ENCODE results near the gene TPCN1.

TPCN1 gene

DNA sequence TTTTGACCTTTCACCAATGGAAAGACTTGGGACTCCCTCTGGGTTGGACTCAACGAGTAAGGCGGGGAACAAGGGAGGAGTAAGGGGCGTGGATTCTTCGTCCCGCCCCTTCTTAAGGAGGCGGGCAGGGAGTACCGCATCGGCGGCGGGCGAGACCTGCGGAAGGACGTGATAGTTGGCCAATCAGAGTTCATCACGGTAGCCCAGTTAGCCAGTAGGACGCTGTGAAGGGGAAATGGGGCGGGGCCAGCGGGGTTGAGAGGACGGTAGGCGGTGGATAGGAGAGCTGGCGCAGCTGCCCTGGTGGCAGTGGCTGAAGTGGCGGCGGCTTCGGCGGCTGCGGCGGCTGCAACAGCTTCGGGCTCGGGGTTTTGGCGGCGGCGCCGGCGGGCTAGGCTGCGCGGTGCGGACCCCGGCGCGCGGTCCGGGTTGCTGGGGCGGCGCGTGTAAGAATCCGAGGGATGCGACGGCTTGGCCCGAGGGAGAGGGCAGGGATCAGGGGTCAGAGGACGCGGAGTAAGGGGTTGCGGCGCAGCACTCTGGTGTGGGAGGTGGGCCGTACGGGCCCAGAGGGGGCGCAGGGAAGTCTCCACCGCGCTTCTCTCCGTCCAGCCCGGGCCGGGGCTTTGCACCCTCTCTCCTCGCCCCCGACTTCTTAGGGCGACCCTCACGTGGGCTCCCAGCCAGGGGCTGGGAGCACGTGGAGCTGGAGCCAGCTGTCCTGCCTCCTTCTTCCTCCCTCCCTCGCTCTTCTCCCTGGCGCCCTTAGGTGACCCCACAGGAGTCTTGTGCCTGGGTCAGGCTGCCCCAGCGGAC, at the start of gene TPCN1:
TSS of gene TPCN1 (plus strand) at position 284 of the 816 bp plus-strand sequence. CDS start 5,389 bp downstream, outside the sequence.
- DNase-seq, result peak; percentile 93 to 96 (median 96)

DNA sequence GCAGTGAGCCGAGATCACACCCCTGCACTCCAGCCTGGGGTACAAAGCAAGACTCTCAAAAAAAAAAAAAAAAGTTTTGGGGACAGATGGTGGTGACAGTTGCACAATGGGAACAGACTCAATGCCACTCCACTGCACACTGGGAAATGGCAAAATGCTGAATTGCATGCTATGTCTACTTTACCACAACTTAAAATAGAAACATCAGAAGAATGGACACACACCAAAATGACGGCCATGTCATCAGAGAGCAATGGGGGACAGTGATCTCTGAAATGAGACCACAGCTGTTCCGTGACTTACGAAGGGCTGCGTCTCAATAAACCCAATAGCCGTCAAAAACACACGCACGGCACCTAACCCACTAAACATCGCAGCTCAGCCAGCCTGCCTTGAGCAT, 49.7 kb upstream of the TPCN1 start:
- DNase-seq, result no peak

DNA sequence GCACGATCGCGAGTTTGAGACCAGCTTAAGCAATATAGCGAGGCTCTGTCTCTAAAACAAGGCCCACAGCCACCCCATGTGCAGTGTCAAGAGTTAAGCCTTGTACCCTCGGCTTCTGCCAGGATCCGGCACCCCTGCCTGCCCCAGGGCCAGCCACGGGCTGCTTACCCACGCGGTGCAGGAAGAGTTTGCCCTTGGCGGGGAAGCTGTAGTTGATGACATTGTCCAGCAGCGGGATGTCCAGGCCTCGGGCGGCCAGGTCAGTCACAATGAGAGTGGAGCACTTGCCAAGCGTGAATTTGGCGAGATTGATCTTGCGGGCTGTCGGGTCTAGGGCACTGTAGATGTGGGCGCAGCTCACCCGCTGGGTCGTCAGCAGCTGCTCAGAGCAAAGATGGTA, 49.1 kb upstream of the TPCN1 start:
- no peak for DNase-seq

DNA sequence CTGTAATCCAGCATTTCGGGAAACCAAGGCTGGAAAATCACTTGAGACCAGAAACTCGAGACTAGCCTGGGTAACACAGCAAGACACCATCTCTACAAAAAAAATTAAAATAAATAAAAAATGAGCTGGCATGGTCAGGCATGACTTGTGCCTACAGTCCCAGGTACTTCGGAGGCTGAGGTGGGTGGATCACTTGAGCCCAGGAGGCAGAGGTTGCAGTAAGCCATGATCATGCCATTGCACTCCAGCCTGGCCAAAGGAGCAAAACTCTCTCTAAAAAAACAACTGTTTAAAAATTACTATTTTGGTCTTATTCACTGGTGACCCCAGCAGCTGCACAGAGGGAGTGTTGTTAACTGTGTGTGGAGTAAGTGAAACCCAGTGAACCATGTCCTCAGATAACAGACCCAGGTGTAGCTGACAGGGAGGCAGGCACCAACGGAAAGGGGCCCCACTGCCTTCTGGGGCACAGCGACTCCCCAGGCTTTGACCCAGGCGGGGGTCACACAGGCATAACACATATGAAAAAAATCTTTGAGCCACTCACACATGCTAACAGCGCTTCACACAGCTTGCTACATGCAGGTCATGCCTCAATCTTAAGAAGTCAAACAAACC, 48.1 kb upstream of the TPCN1 start:
- no peak for DNase-seq

DNA sequence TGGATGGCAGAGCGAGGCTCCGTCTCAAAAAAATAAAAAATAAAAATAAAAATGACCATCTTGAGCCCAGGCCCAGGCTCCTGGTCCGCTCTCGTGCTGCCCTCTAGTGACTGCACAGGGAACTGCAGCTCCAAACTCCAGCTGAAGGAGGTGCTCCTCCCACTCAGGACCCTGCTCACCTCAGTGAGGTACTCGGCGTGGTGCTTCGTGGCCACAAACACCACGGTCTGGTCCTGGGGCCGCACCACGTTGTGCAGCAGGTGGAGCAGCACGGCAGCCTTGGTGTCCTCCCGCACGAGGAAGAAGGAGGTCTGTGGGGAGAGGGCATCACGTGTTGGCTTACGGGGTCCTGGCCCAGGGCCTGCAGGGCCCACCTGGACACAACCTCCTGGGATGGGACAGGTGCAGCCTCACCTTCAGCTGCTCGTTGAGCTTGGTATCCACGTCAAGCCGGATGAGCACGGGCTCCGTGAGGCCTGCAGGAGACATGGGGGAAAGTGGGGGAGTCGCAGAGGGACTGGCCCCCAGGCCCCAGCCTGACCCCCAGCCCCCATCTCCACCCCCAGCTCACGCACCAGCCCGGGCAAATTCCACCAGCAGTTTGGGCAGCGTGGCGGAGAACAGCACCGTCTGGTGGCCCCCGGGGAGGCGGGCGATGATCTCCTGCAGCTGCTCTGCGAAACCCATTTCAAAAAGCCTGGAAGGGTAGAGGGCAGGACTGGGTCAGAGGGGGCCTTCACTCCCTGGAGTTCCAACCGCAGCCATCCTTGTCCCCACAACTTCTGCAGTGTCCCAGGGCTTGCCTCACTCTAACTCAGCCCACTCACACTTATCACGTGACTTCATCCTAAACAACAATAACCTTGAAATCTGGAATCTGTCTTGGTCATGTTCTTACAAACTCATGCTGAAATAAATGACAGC, 46.5 kb upstream of the TPCN1 start:
- peak; percentile 37 to 76 (median 60) for DNase-seq

DNA sequence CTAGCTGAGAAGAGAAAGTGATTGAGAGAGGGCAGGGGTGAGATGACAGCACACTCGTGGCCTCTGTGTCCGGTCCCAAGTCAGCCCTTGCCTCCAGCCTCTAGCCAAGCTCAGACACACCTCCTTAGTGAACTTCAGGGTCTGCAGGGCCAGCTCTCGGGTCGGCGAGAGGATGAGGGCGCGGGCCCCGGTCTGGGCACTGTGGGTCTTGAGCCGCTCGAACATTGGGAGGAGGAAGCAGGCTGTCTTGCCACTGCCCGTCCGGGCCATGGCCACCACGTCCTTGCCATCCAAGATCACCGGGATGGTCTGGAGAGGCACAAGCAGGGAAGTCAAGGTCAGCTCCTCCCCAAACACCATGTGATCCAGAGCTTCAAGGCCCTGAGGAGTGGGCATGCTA, 42.2 kb upstream of the TPCN1 start:
- no peak for DNase-seq

GRCh38 chr12:113180333-113180732, 40.9 kb upstream of the TPCN1 start:
- DNase-seq, result no peak

DNA sequence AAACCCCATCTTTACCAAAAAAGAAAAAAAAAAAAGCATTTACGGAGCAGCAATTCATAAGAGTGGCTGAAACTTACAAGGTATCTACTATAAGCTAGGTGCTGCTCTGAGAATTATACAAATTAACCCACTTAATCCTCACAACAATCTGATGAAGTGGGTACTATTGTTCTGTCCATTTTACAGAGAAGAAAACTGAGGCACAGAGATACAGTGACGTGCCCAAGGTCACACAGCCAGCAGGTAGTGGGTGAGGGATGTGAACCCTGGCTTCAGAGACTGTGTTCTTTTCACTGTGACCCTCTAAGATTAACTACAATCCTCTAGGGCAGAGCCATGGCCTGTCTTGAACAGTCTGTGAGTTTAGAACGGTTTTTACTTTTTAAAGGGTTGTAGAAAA, 39.3 kb upstream of the TPCN1 start:
- no peak for DNase-seq

DNA sequence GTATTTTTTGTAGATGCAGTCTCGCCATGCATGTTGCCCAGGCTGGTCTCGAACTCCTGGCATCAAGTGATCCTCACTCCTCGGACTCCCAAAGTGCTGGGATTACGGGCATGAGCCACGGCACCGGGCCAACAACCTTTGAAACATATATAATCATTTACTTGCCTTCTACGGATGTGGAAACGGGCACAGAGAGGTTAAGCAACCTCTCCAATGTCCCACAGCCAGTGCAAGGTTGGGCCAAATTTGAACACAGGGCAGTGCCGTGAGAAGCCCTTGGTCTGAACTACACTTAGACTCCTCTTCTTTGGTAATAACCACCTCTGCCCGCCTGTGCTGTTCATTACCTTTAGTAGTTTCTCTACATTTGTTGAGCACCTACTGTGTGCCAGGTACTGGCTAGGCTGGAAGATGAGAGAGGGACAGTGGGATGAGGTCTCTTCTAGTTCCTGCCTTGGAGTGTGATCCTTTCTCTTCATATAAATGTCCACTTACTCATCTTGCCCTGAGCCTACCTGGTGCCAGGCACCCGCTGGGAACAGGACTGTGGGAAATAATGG, 38.2 kb upstream of the TPCN1 start:
- DNase-seq, result no peak

GRCh38 chr12:113184098-113184899, 37.0 kb upstream of the TPCN1 start:
- peak in 3 of 4 experiments; percentile 62 to 68 (median 65) for DNase-seq

GRCh38 chr12:113184900-113185179, 36.4 kb upstream of the TPCN1 start:
- DNase-seq, result peak; percentile 68 to 74 (median 70)

GRCh38 chr12:113185180-113186032, 35.9 kb upstream of the TPCN1 start, which contains the start of the genes DDX54 and RITA1:
Gene DDX54, minus strand, starts transcription at chr12:113185478. Its CDS starts 27 bp downstream, at chr12:113185451.
Gene RITA1, plus strand, starts transcription at chr12:113185721. Its CDS starts 1,026 bp downstream, at chr12:113186747.
- peak; percentile 59 to 78 (median 70) for DNase-seq

DNA sequence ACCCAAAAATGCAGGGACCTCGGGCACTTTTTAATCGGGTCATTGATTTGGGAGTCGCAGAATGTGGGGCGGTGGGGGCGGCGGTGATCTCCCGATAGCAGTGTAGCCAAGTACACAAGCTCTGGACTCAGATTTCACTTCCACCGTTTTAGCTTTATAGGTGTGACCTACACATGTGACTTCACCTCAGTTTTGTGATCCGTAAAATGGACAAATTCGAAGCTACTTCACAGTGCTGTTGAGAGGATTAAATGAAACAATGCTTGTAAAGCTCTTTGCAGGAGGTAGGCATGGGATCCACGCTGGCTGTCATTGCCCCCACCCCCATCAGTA, 35.3 kb upstream of the TPCN1 start:
- no peak for DNase-seq

GRCh38 chr12:113186666-113187325, 34.5 kb upstream of the TPCN1 start:
- DNase-seq, result no peak

- no peak for DNase-seq
These were observed 31.9 kb upstream of the TPCN1 start for GRCh38 chr12:113189361-113189760.

DNA sequence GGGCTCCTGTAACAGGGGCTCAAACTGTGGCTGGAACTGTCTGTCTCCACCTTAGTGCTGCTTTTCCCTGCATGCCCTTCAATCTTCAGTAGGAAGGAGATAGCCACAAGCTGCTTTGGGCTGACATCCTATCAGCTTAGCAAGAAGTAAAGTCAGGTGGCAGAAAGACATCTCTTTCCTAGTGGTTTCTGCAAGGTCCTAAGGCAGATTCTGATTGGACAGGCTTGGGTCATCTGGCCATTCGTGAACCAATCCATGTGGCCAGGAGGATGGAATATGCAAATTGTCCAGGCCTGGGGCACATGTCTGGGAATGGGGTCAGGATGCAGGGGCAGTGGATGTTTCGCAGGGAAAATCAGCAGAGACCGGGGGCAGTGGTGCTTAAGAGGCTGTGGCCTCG, 30.5 kb upstream of the TPCN1 start:
- no peak for DNase-seq

GRCh38 chr12:113191227-113191626, 30.0 kb upstream of the TPCN1 start:
- no peak for DNase-seq

DNA sequence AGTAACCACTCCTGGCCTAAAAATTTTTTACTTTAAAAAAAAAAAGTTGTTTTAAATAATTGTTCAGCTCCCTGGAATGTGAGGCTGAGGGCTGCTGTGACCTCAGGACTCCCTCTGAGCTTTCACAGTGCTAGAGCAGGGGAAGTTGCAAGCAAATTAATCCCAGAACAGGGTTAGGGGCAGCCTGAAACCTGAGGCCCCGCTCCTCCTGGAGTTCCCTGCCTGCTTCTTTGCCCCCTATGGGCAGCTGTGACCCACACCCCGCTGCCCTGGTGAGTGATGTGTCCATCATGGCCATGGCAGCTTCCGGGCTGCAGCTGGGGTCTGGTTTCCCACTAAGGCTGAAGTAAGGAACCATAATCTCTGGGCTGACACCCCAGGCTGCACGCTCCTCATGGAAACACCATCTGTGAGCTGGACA, 26.3 kb upstream of the TPCN1 start:
- DNase-seq, result no peak

DNA sequence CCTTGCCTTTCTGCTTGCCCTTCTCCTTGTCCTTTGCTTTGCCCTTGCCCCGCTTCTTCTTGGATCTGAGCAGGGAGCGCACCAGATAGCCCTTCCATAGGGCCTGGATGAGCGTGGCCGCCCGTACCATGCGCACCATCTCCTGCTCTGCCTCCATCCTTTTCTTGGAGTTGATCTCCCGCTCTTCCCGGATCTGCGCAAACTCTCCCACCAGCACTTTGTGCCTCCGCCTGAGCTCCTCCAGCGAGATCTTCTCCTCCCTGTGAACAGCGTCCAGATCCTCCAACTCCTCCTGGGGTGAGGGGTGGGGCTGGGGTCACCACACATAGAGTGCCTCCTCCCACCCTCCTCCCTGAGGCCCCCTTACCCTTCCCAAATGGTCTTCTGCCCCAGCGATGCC, 25.7 kb upstream of the TPCN1 start:
- no peak for DNase-seq

- no peak for DNase-seq
These were observed 24.7 kb upstream of the TPCN1 start for GRCh38 chr12:113196582-113196981.

GRCh38 chr12:113196990-113197389, 24.3 kb upstream of the TPCN1 start:
- peak in 2 of 4 experiments; percentile 9 to 17 for DNase-seq
